DMS79 treated with DMSO at 0.1 percent for 48 hours (cell line): ENCODE data around the gene MUL1.

Experiments
- DNase-seq: peaks from one replicate; lab custom pipeline; 2025; lab: John Stamatoyannopoulos, UW

MUL1 gene

DNA sequence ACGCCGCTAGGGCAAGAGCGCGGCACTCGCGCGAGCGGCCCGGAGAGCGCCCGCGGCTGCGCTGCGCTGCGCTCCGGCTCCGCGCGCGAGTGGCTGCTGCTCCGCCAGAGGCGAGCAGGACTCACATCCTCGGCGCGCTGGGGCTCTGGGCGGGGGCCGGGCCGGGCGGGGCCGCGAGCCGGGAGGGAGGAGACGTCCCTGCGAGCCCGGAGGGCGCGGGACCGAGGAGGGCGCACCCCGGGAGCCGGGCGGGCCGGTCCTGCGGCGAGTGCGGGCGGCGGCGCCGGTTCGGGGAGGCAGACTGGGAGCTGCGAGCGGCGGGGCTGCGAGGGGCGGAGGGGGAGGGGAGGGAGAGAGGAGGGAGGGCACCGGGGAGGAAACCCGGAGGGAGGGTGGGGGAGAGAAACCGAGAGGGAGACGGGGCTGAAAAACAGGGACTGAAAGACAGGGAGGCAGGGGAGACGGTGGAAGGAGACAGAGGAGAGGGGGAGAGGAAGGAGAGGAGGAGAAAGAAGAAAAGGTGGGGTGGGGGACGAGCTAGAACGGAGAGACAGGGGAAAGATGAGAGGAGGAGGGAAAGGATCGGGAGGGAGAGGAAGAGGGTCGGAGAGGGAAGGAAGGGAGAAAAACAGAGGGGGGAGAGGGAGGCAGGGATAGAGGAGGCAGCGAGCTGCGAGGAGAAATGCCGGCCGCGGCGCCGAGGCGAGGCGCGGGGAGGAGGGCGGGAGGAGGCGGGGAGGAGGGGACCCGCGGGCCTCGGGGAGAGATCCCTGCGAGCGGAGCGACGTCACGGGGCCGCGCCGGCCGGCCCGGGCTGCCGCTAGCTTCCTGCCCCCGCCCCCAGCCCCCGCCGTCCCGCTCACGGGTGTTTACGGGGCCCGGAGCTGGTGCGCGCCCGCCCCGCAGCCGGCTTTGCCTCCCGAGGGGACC lies 22.2 kb downstream of the MUL1 start, which contains the start of gene CAMK2N1:
Gene CAMK2N1, minus strand, starts transcription at position 684 of the 930 bp plus-strand sequence. CDS start 831 bp downstream, outside the sequence.
- DNase-seq: peak; percentile 51

DNA sequence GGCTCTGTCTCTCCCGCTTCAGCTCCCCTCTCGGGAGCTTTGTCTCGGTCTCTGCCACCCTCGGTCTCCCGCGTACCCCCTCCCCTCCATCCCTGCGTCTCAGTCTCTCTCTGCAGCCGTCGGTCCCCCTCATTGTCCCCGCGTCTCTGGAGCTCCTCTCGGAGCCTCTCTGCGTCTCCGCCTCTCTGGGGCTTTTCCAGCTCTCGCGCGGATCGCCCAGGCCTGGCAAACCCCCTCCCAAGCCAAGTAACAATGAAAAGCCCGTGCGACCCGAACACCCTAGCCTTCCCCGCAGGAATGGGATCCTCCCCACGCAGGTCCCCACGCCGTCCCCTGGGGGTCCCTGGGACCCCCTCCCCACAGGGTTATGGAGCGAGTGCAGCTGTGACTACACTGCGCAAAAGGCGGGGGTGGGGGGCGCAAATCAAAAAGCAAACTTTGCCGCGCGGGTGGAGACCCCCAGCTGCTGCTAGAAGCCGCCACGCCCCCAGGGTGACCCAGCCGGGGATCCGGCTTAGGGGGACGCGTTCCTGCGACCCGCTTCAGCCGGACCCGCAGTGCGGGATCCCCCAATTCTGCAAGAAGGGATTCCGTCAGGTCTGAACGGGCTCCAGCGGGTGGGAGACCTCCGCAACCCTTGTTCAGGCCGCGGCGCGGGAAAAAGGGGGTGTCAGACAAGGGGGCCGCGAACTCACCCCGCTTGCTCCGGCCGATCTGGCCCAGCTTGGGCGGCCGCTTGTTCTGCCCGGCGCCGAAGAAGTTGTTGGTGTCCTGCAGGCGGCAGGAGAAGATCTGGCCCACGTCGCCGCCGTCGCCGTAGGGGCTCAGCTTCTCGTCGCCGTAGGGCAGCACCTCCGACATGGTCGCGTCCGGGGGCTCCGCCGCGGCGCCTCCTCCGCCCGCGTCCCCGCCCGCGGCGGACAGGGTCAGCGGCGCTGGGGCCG lies 23.2 kb downstream of the MUL1 start:
- DNase-seq: peak; percentile 16

DNA sequence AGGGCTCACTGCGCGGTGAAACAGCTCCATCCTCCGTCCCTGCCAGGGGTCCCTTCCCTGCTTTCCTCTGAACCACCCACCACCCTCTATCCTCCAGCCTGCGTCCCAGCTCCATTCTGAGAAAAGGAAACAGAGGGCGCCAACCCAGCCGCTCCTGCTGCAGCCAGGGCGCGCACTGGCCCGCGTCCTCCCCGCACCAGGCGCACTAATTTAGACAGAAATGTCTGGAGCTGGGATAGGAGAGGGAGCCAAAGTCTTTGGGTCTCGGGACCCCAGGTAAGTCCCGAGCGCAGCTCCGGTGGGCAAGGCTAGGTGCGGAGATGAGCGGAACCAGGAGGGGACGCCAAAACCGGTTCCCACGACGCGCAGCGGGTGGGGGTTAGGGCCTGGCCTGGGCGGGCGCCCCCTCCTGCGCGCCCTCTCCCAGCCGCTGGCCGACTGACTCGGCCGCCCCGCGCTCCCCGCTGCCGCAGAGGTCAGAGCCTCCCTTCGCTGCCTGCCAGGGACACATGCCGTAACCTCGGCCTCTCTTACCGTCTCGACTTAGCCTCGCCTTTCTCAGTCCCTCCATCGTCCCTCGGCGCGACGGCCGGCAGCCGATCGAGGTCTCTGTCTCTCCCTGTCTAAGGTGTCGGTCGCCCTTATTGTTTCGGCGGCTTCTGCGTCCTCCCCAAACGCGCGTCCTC lies 24.0 kb downstream of the MUL1 start:
- DNase-seq: peak; percentile 30

DNA sequence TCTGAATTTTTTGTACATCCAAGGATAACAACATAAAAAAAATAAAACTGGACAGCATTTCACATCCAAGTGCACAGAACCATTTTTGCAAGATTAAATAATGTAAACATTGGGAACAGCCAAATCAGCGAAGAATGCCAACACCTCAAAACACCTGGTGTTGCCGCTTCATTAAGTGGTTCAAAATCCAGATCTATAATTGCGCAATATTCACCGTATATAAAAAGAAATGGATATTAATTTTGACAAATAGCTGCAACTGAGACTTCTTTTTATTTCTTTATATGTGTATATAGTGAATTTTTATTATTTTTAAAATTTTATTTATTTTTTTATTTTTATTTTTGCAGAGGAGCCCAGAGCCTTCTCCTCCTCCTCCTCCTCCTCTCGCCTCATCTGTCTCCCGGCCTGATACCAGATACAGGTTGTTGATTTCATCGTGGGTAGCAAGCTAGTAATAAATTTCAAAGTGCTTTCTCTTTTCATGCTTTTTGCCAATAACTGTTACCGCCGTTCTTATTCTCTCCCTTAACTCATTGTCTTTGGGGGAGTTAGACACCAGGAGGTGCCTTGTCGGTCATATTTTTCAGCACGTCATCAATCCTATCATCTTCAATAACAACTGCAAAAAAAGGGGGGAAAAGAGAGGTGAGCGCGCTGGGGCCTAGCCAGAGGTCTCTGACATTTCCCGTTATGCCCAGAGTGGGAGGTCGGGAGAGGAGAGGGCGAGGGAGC lies 24.7 kb downstream of the MUL1 start:
- no peak for DNase-seq

DNA sequence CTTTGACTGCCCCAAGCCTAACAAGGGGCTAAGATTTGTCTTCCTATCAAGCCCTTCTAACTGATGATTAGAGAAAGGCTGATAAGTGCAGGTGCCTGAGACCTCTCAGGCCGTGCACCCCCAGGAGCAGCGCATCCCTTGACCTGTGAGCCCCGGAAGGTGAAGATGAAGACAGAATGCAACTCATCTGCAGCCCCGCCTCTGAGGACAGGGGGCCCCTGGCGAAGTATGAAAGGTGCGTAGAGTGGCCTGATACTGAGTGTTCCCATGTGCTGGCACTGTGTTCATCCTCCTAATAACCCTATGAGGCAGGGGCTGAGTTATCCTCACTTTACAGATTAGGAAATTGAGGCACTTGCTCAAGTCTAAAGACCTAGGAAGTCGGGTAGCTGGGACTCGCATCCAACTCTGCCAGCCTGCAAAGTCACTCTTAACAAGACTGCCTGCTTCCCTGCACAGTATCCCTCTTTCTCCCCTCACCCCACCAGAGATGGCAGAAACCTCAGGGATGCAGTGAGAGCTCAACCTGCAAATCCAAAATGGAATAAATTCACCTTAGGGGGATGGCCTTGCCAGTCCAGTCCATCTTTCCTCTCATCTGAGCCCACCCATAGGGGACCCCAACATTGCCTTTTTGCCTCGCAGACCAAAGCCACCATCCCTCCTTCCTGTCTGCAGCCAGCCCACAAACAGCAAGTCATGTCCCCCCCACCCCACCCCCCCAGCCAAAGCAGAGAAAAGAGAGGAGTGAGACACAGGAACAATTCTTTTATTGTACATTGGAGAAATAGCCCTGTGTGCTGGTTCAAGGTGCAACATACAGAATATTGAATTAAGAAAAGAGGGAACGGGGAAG lies 26.1 kb downstream of the MUL1 start:
- no peak for DNase-seq

DNA sequence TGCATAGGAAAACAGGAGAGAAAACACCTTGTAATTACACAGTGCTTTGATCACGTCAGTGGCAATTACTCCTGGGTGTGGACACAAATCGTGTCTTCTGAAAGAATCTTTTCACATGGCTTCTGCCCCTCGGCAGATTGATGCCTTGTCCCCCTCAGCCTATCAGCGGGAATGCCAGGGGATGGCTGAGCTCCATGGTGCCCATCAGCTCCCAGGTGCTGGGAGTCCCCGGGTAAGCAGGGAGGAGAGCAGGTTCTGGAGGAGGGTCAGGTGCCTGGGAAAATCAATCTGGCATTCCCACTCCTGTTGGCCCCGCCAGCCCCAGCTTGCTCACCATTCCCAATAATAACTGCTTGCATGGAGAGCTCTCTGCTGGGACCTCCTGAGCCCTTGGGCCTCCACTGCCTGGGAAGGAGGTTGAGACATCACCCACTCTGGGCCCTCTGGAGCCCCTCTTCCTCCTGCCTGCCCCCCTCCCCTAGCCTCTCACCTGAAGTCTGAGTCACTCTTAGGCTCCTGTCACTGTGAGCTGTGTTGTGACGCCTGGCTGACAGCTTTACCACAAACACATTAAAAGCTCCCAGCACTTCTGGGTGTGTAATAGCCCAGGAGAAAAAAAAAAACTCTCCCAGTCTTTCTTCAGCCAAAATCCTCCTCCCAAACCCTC lies 26.9 kb downstream of the MUL1 start:
- DNase-seq: no peak

DNA sequence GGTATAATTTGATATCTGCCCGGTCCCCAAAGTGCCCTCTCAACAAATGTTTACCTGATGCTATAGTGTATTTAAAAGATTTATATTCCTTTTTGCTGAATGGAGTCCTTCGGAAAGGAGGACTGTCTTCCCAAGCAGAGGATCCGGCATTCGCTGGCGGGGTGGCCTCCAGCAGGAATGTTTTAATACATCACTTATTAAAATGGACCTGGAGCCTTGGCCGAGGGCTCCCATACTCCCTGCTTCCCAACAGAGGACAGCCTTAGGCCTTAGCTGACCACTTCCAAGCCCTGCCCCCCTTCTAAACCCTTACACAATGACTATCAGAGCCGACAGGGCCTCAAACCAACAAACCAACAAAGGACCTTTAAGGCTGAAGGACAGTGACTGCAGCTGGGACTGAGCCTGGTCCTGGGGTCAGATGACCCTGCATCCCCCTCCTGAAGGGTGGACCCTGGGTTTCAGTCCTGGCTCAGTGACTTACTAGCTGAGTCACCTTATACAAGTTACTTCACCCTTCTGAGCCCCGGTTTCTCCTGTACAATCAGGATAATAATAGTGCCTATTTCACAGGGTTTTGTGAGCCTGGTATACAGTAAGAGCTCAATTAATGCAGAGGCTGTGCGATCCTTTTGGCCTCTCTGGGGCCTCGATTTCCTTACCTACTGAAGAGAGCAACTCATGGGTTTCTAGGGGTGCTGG lies 27.6 kb downstream of the MUL1 start:
- DNase-seq: no peak

DNA sequence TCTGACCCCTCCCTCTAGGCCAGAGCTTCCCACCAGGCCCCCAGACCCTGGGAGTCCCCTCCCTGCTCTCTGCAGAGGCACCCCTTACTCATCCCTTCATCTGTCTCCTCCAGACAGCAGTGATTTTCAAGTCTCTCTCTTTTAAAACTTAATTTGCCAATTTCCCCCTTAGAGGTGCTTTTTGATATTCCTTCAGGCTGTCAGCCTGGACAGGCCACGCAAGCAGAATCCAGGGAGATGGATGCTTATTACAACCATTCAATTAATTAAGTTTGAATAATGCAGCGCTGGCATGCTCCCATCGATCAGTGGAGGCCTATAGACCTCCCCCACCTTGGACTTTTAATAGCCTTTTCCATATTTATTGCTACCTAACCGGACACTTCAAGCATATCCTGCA lies 28.1 kb downstream of the MUL1 start:
- no peak for DNase-seq

DNA sequence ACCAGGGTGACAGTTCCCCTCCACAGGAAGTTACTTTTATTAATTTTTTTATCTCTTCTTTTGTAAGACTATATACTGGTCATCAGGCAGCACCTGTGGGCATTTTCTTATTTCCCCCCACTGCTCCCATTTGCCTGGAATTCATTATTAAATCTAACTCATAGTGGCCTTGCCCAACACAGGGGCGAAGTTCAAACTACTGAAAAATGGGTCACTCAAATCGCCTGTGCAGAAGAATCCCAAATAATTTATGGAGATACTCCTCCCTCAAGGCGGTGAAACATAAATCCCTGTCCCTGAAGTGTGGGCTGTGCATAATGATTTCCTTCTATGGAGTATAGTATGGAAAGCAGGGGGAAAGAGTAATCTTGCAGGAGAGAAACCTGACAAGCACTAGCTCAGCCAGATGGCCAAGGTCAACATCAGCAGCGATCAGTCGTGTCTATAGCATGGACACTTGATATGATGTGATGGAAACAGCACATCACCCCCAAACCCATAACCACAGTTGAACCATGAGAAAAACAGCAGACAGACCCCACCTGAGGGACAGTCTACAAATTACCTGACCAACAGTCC lies 29.8 kb downstream of the MUL1 start:
- DNase-seq: no peak

DNA sequence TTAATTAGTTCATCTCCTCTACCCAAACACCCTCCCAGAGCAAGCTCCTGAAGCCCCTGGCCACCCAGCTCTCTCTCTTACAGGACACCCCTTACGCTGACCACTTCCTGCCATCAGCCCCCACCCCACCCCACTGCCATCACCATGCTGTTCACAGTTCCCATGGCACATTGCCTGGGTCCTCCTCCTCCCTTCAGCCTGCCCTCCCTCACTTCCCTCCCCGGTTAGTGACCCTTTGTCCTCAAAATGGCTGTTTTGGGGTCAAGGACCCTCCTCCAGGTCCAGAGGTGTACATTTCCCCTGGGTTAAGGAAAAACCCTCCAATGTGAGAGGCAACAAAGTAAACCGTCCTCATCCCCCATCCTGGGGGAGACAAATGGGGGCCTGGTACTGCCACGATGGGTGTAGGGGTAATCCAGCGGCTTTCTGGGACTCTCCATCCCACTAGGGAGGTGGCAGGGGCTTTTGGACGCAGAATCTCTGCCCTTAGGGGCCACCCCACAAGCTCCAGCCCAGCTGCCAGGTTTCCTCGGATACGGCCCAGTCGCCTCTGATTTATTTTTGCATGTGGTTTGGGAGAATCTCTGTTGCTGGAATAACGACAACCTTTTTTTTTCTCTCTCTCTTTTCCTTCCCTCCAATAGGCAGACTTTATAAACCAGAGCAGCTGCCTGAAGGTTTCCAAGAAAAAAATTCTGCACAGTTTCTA lies 30.4 kb downstream of the MUL1 start:
- DNase-seq: no peak

DNA sequence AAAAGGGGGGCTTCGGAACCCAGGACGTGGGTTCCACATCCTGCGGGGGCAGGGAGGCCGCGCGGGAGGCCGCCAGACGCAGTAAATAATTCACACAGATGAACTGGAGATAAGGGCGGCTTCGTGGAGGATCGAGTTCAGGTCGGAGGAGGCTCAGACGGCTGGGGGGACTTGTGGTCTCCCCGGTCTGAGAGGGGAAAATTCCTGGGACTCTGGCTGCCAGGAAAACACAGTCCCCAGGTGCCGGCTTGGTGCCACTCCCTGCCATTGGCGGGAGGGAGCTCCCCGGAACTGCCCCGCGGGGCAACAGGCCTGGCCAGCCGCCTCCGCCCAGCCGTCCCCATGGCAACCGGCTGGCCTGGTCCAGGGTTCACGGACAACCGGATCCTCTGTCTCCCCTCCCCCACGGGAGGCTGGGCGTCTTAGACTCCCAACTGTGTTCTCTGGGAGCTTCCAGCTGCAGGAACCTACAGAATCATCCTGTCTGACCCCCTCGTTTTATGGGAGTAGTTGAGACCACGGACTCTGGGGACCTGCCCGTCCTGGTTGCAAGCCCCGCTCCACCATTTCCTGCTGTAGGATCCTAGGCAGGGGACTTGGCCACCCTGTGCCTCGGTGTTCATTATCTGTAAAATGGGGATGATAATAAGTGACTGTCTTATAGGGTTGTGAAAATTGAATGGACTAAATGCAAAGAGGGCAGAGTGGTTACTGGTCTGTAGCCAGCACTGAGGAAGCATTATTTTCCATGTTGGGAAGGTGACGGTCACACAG lies 31.5 kb downstream of the MUL1 start:
- no peak for DNase-seq

DNA sequence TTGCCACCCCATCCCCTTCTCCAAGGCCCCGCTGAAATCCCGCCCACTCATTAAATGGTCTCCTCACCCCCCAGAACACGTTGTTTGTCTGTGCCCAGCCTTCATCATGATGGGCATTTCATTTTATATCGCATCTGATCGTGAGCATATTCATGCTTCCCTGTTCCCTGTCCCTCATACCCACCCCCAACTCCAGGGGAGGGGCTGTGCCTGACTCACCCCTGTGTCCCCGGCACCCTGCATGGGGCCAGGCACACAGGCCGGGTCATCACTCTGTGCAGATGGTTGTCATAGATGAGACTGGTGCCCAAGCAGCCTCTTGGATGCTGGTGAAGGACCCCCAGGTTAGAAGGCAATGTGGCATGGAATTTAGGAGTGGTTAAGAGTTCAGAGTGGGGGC lies 33.0 kb downstream of the MUL1 start:
- DNase-seq: no peak

DNA sequence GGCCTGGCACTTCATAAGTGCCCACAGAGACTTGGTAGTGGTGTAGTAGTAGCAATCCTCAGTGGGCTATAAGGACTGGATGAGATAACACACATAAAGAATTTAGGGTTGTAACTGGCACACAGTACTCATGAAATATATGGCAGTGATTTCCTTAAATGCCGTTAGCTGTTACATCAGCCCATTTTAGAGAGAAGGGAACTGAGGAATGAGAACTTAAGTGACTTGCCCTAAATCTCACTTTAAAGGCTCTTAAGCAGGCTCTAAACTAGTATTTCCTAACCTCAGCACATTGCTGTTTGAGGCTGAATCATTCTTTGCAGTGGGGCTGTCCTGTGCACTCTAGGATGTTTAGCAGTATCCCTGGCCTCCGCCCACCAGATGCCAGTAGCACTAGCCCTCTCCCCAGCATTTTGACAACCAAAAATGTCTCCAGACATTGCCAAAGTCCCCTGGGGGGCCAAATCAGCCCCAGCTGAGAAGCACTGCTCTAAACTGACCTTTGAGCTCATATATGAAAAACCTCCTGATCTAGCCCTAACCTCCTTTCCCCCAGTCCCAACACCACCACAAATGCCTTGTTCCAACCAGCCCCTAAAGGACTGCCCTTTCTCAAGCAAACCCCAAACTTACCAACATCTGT lies 33.5 kb downstream of the MUL1 start:
- no peak for DNase-seq

DNA sequence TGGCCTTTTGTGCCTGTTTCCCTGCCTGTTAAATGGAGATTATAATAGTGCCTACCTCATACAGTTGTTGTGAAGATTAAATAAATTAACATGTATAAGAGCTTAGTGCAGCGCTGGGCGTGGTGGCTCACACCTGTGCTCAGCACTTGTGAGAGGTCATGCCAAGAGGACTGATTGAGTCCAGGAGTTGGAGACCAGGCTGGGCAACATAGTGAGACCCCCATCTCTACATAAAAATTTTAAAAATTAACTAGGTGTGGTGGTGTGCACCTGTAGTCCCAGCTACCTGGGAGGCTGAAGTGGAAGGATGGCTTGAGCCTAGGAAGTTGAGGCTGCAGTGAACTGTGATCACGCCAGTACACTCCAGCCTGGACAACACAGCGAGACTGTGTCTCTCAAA lies 34.1 kb downstream of the MUL1 start:
- no peak for DNase-seq

DNA sequence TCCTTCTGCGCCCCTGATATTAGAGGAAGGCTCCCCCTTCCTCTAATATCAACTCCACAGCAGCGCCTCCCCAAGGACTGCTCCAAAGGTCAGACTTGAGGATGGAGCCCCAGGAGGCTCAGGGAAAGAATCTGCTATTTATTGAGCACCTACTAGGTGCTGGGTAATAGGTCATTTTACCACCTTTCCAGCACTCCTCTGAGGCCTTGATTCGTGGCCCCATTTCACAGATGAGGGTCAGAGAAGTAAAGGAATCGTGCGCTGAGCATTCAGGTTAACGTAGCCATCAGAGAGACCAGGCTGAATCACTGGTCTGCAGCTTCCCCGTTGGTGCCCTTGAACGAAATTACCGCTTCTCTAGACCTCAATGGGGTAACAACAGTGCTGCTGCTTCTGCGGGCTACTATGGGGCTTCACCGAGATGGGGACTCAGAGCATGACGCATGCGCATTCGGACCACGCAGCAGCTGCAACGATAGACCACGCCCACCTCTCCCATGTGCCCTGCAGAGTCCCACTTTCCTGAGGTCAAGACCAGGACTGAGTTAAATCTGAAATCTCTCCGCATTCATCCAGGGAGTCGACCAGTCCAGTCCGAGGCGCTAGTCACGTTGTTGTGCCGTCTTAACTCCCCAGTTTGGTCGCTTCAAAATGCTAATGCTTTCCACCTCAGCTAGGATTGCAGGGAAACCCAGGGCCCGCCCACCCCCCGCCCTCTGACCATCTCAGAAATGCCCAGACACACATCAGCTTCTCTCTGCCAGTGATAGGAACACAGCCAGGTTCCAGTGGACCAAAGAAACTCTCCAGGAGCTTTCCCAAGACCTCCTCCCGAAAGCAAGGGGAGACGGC lies 34.9 kb downstream of the MUL1 start:
- DNase-seq: no peak

DNA sequence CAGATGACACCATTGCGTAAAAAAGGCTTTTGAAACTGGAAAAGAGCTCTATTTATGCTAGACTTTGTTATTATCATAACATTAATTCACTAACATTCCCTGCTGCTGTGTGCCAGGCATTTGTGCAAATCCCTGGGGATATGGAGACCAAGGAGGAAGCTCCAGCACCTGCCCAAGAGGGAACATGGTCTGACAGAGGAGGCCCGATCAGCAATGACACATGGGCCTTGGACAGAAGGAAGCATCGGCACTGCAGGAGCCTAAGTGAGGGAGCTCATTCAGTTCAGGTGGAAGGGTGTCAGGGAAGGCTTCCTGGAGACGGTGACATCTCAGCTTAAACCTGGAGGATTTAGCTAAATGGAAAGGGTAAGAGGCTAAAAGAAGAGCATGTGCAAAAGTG lies 35.8 kb downstream of the MUL1 start:
- no peak for DNase-seq
